Fibroblast of peridontal ligament (primary cell): ENCODE results near the gene ZNF778.
A peak's percentile ranks its signal among the peaks of the same experiment; 100 is the strongest.
"Not testable (repeated sequence)": the region's sequence is repeated elsewhere in the genome, so short reads cannot be mapped to it uniquely, and the experiment has no call there.

Experiments used
- DNase-seq: peaks from one replicate; pipeline ENCODE4 v3.0.0-alpha.2; 2010; ENCODE audit errors: extremely low read depth

The ZNF778 gene

GRCh38 chr16:89217138-89217387 is 440 bp upstream of the ZNF778 start:
- no peak for DNase-seq

- no peak for DNase-seq
These were observed 1.9 kb downstream of the ZNF778 start for GRCh38 chr16:89219365-89219764.

- DNase-seq: no peak
These were observed 4.1 kb downstream of the ZNF778 start for GRCh38 chr16:89221604-89222003.

DNA sequence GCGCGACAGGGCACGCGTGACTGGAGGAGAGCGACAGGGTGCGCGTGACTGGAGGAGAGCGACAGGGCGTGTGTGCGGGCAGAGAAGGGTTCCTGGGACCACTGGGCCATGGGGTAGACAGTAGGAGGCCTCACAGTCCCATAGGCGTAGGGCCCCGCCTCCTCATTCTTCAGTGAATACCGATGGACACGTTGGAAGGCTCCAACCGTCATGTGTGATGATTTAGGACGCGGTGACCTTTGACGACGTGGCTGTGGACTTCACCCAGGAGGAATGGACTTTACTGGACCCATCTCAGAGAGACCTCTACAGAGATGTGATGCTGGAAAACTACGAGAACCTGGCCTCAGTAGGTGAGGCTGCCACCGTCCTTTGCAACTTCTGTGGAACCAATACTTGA is 5.4 kb downstream of the ZNF778 start:
- no peak for DNase-seq

DNA sequence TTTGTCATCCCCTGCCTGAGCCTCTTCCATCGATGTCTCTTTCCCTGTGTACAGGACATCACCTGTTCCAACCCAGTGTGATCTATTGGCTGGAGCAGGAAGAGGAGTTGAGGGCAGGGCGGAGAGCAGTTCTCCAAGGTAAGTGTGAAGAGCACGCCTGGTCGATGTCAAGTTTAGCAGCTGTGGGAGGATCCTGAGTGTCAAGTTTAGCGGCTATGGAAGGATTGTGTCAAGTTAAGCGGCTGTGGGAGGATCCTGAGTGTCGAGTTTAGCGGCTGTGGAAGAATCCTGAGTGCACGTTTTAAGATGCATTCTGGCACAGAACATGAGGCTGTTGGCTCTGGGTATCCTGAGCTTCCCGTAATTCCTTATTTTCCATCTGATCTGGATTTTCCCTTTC is 7.2 kb downstream of the ZNF778 start:
- no peak for DNase-seq

DNA sequence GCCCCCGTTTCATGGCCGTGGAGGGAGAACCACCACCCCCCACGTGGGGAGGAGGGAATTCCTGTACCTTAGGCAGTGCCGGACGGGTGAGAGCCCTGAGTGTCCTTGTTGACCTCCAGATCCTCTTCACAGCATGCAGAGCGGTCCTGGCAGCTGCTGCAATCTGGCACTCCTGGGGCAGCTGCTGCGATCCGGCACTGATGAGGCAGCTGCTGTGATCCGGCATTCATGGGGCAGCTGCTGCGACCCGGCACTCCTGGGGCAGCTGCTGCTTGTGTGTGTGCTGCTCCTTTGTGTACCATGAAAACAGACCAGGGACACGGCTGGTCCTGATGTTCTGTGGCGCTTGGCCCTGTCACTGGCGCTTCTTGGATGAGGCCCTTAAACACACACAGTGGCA is 12.8 kb downstream of the ZNF778 start:
- no peak for DNase-seq

GRCh38 chr16:89232107-89232506 is 14.6 kb downstream of the ZNF778 start:
- DNase-seq: no peak

DNA sequence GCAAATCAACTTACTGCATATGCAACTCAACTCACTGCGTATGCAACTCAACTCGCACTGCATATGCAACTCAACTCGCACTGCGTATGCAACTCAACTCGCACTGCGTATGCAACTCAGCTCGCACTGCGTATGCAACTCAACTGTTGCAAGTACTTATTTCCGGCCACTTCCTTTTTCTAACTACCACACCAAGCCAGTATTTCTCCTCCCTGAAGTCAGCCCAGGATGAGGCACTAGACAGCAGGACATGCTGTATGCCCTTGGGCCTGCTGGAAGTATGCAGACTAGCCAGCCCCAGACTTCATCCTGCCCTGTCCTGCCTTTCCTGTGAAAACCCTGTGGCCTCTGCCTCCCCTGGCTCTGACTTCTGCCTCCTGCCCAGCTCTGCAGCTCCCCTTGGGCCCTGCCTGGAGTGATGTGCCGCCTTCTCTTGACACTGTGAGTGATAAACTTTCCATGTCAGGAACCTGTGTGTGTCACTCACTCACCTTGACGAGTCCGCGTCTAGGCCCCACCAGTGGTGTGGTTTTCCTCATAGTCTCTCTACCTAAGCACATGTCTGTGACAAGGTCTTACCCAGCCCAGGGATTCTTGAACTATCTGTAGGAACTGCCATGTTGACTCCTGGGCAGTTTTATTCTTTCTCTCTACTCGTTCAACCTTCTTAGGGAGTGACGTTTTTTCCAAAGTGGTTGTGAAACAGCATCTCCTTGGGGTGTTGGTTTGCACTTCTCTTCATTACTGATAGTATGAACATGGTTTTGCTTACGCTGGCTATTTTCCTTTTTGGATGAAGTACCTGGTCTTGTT is 16.4 kb downstream of the ZNF778 start:
- DNase-seq: no peak

DNA sequence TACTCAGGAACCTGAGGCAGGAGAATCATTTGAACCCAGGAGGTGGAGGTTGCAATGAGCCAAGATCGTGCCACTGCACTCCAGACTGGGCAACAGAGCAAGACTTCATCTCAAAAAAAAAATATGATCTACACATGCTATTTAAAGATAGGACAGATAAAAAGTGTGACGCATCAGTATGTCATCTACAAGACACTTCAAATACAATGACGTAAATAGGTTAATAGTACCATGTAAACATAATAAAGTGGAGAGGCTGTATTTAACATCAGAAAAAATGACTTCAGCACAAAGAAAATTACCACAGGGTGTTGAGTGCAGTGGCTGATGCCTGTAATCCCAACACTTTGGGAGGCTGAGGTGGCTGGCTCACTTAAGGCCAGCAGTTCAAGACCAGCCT is 20.2 kb downstream of the ZNF778 start:
- no peak for DNase-seq

DNA sequence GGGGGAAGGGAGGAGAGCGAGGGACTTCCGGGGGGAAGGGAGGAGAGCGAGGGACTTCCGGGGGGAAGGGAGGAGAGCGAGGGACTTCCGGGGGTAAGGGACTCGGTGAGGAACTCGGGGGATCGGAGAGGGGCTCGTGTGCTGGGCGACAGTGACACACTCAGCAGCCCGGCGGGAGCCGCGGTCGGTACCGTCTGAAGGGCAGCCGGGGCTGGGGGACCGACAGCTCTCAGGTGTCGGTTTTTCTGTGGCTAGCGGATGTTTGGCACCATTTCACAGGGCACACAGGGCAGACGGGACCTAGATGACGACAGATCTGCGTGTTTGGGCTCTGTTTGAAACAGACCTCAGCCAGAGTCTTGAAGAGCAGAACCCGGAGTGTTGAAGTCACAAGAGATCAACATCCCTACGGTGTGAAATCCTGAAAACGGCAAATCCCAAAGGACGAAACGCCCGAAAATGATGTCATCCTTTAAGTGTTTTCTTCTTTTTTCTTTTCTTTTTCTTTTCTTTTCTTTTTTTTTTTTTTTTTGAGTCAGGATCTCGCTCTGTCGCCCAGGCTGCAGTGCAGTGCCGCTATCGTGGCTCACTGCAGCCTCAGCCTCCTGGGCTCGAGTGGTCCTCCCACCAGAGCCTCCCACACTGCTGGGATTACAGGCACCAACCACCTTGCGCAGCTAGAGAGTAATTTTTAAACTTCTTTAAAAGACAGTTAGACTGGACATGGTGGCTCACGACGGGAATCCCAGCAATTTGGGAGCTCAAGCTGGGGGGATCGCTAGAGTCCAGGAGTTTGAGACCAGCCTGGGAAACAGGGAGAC is 23.9 kb downstream of the ZNF778 start:
- peak; percentile 85 for DNase-seq

DNA sequence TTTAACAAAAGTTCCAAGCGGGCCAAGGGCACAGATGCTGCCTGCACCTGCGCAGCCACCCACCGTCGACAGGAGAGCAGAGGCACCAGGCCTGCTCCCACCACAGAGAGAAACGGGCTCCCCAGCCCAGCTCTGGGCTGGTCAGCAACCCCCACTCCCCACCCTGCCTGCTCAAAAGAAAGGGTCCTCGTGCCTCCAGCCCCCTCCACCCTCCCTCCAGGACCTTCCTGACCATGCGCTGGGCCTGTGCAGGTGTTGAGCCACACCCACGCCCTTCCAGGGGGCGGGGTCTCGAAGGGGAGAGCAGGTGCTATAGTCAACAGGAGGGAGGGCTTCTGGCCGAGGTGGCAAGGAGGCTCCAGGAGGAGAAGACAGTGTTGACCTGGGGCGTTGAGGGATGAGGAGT is 25.3 kb downstream of the ZNF778 start:
- no peak for DNase-seq

DNA sequence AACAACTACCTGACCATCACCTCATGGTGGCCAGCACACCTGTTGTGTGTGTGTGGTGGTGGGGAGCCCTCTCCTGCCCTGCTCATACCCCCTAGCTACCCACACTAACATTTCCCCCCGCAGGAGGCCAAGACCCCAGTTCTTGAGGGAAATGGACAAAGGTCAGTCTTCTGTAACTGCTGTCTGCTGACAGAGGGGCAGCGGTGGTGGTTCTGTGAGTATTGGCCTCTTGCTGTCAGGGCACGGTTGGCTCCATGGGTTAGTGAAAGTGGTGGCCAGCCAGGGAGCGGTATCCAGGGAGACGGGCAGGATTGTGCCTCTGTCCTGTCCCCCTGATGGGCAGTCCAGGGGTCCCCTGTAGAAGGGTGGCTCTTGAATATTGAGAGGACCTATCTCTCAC is 26.2 kb downstream of the ZNF778 start:
- no peak for DNase-seq

DNA sequence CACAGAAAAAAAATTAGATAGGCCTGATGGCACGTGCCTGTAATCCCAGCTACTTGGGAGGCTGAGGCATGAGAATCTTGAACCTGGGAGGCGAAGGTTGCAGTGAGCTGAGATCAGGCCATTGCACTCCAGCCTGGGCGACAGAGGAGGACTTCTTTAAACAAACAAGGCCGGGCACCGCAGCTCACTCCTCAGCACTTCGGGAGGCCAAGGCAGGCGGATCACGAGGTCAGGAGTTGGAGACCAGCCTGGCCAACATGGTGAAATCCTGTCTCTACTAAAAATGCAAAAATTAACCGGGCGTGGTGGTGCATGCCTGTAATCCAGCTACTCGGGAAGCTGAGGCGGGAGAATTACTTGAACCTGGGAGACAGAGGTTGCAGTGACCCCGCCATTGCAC is 26.8 kb downstream of the ZNF778 start:
- DNase-seq: not testable (repeated sequence)

DNA sequence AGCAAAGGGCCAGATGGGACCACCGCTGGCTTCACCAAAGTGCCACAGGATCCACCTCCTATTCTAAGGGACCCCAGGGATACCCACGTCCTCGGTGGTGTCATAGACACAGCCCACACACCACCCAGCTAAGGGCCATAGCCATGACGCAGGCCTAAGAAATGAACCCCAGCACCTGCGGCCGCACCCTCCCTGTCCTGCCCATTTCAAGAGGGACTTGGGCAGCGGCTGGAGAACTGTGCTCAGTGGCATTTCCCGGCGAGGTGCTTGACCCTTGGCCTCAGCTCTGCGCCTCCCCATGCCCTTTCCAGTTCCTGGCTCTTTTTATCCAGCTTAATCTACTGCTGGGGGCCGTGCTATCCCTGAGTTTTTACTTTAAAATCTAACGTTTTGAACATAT is 27.3 kb downstream of the ZNF778 start:
- no peak for DNase-seq

DNA sequence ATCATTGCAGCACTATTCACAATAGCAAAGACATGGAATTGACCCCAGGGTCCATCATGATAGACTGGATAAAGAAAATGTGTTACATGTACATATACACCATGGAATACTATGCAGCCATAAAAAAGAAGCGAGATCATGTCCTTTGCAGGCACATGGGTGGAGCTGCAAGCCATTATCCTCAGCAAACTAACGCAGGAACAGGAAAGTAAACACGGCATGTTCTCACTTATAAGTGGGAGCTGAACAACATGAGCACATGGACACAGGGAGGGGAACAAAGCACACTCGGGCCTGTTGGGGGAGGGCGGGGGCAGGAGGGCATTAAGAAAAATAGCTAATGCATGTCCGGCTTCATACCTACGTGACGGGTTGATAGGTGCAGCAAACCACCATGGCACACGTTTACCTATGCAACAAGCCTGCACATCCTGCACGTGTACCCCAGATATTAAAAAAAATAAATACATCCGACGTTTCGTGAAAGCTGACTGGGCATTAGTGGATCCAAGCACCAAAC is 28.9 kb downstream of the ZNF778 start:
- DNase-seq: peak; percentile 11

GRCh38 chr16:89246903-89247733 is 29.6 kb downstream of the ZNF778 start:
- peak; percentile 78 for DNase-seq

- DNase-seq: peak; percentile 7
These were observed 30.2 kb downstream of the ZNF778 start for GRCh38 chr16:89247734-89248075.

DNA sequence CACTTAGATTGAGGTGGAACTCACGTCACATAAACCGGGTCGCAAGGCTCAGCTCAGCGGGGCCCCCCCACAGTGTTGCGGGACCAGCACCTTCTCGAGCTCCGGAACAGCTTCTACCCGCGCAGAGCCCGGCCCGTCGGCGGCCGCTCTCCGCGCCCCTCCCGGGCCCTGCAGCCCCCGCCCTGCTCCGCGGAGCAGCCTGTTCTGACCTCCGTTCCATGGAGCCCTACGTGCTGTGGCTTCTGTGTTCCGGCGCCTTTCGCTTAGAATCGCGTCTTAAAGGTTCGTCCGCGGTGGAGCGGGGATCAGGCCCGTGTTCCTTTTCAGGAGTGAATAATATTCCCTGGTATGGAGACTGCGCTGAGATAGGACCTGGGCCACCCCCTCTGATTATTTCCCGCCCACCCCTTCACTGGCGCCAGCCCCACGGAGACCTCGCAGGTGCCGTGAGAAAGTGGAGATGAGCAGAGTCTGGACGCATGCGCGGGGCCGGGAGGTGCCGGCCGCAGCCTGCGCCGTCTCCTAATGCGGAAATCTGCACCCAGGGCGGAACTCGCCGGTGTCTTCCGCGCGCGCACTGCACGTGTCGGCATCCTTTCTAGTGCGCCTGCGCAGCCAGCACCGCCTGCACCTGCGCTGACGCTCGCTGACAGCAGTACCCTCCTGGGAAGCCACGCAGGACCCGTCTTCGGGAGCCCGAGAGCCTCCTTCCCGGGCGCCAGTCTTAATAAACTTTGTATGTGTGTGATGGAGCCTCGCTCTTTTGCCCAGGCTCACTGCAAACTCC is 30.9 kb downstream of the ZNF778 start:
- no peak for DNase-seq

GRCh38 chr16:89253548-89254287 is 36.2 kb downstream of the ZNF778 start:
- no peak for DNase-seq

GRCh38 chr16:89256651-89257254 is 39.2 kb downstream of the ZNF778 start:
- peak; percentile 24 for DNase-seq
